OCI-M2 (cell line): Measurements from ENCODE around the gene HHIPL2.
"Not testable (repeated sequence)": the region's sequence is repeated elsewhere in the genome, so short reads cannot be mapped to it uniquely, and the experiment has no call there.

Experiments
- DNase-seq: peaks from one replicate; lab custom pipeline; 2025; ENCODE audit not compliant: unreplicated experiment; lab: John Stamatoyannopoulos, UW

HHIPL2 gene

DNA sequence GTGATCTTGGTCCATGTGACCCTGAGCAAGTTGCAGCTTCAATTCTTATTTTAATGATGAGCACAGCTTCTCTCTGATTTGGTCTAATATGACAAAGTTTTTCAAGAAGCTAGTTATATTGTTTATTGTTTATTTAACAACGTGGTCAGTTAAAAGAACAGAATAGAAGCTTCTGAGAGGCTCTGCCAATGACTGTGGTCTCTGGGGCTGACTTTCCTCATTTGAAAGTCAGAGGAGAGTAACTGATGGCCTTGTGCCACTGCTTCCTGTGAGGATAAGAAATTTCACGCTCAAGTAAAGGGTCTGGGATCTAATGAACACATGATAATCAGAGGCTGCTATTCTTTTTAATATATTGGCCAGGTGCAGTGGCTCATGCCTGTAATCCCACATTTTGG lies 7.3 kb downstream of the HHIPL2 start:
- no peak for DNase-seq

GRCh38 chr1:222539951-222540597 lies 7.8 kb downstream of the HHIPL2 start:
- no peak for DNase-seq

GRCh38 chr1:222535455-222535854 lies 12.4 kb downstream of the HHIPL2 start:
- DNase-seq = no peak

DNA sequence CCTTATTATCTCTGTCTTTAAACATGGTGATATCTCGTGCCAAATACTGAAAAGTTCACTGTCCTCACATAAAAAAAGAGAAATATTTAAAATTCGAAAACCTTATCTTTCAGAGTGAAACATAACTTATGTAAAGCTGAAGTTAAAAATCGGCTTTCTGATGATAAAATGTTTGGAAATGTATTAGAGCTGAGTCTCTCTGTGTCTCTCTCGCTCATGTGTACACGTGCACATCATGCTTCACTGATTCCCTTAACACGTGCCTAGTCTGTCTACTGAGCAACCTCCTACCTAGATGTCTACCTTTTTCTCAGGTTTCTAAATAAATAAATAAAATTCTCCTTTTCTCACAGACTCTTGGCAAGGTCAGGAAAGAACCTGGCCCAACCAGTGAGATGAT lies 17.1 kb downstream of the HHIPL2 start:
- DNase-seq = no peak

DNA sequence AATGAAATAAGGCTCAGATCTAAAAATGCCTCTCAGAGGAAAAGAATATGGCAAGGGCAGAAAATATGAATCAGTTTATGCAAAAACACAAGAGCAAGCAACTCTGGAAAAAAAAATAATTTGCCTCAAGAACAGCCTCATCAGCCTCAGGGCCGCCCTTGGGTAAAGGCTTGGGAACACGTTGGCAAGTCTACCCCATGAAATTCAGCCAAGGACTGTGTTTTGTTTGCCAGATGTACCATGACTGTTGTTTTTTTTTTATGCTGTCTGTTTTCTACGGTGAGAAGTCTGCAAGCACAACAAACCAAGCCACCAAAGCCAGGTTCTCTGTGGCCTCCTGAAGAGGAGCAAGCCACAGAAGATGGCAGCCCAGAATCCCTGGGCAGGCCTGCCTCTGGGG lies 18.0 kb downstream of the HHIPL2 start:
- no peak for DNase-seq

DNA sequence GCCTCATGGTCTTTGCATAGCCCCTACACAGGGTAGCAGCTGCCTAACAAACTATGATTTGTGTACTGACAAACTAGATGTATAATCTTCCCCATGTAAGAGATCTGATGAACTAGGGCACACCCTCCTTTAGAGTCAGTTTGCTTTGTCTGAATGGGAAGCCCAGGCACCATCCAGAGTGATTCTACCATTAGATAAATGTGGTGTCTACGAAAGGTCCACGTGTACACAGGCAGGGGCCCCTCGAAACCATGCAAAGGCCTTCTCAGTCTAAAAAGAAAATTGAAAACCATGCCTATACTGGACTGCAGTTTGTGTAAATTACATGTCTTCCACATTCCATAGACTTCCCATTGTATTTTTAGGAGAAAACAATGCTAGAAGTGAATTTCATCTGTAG lies 18.7 kb downstream of the HHIPL2 start:
- no peak for DNase-seq

- DNase-seq = no peak
These were observed 22.0 kb downstream of the HHIPL2 start for GRCh38 chr1:222525951-222526350.

DNA sequence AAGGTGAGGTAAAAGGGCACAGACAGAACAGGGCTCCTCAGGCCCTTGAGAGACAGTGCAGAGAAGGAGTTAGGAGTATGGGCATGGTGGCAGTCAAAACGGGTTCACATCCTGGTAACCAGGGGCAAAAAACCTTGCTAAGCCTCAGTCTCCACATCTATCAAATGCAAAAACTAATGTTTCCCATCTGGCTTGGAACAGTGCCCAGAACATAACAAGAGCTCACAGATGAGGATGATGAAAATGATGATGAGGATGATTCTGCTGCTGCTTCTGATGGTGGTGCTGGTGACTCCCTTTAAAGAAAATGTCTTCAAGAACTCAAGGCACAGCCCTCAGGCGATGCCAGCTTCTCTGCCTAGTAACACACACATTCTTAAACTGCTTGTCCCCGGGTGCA lies 24.1 kb downstream of the HHIPL2 start:
- no peak for DNase-seq

DNA sequence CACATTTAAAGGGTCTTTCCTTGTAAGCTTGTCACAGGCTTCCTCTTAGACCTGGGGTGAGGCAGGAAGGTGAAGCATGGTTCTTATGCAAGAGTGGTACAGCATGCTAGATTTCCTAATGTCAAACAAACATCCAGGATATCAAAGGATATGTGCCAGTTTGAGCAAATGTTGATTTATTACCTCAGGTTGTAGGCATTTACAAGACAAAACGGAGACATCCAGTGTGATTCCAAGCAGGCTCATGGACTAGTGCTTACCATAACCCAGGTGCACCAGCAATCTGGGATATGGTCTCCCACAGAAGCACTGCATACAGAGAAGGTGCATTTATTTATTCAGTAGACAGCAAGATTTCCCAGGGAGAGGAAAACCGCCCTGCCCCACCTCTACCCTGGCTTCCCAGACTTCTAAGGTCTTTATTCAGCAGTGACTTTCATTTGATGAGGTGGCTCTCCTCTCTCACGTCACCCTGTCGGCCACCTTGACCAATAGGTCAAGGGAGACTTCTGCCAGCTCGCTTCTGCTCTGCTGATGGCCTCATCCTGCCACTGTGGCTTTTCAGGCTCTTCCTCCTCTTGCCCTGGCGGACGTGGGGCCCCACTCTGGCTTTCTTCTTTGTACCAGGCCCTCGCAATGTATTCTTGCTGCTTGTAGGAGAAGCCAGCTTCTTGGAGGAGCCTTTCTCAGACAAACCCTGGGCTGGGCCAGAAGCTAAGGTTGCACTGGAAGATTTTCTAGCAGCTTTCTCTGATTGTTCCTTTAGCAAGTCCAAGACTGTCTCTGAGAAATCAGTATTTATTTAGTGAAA lies 25.6 kb downstream of the HHIPL2 start:
- DNase-seq = no peak

GRCh38 chr1:222521299-222522104 lies 26.4 kb downstream of the HHIPL2 start:
- DNase-seq = no peak

- DNase-seq = not testable (repeated sequence)
These were observed 58.4 kb downstream of the HHIPL2 start for GRCh38 chr1:222489496-222489895.

DNA sequence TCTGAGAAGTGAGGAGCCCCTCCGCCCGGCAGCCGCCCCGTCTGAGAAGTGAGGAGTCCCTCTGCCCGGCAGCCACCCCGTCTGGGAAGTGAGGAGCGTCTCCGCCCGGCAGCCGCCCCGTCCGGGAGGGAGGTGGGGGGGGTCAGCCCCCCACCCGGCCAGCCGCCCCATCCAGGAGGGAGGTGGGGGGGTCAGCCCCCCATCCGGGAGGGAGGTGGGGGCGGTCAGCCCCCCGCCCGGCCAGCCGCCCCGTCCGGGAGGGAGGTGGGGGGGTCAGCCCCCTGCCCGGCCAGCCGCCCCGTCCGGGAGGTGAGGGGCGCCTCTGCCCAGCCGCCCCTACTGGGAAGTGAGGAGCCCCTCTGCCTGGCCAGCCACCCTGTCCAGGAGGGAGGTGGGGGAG lies 60.1 kb downstream of the HHIPL2 start:
- not testable (repeated sequence) for DNase-seq

DNA sequence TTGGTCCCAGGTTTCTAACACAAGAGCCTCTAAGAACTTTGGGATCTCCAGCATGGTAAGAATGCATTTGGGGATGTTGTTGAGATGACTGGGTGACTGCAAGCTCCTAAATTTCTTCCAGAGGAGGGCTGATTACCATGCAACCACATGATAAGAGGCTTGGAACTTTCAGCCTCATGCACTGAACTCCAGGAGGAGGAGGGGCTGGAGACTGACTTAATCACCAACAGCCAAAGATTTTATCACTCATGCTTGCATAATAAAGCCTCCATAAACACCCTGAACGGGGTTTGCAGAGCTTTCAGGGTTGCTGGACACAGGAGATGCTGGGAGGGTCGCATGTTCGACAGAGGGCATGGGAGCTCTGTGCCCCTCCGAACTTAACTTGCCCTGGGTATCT lies 63.9 kb downstream of the HHIPL2 start:
- not testable (repeated sequence) for DNase-seq

DNA sequence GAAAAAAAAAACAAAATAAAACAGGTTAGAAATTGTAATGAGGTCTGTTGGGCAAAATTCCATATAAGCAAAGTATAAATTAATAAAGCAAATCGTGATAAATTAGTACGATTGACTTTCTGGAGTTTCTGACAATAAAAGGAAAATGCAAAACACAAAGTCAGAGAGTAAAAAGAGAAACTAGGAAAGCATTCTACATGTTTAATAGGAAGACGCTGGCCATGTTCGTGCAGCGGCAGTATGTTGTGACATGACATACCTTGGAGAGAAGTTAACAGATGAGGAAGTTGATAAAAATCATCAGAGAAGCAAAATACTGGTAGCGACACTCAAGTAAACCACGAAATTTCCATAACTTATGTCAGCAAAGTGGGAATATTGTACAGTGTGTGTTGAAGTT lies 68.3 kb downstream of the HHIPL2 start:
- DNase-seq = not testable (repeated sequence)

- not testable (repeated sequence) for DNase-seq
These were observed 71.5 kb downstream of the HHIPL2 start for GRCh38 chr1:222476436-222476835.

GRCh38 chr1:222473717-222474116 lies 74.2 kb downstream of the HHIPL2 start:
- not testable (repeated sequence) for DNase-seq

DNA sequence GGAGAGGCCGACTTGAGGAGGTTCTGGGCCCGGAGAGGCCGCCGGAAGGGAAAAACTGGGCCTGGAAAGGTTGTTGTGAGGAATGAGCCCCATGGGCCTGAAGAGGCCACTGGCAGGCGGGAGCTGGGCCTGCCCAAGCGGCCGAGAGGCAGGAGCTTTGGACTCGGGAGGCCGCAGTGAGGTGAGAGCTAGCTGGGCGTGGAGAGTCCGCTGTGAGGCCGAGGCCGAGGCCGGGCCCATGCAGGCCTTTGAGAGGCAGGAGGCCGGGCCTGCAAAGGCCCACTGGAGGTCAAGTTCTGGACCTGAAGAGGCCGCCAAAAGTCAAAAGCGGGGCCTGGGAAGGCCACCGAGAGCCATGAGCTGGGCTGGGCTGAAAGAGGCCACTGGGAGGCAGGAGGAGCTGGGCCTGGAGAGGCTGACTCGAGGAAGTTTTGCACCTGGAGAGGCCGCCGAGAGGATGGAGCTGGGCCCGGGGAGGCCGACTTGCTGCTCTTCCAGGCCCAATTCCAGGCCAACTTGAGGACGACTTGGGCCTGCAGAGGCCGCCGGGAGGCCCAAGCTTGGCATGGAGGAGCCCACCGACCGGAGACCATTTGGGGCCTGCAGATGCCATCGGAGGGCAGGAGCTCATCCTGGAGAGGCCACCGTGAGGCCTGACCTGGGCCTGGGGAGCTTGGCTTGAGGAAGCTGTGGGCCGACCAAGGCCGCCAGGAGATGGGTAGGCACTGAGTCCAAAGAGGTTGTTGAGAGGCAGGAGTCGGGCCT lies 74.9 kb downstream of the HHIPL2 start:
- not testable (repeated sequence) for DNase-seq
